ENCODE measurements around the gene CHP2.

Gene CHP2

GRCh38 chr16:23807028-23807427, 52.2 kb downstream of the CHP2 start:
- no peak overlapping the region for H3K27ac ChIP-seq (ENCODE audit: low read depth, low read length)
- H3K27me3 ChIP-seq (ENCODE audit: control insufficient read depth, insufficient read depth, low read length), result peaks cover 24% of the 10 kb centered on the region
- H3K4me1 ChIP-seq (ENCODE audit: control insufficient read depth, insufficient read depth, low read length), result no peaks in the 10 kb centered on the region
- no peak overlapping the region for H3K4me3 ChIP-seq (ENCODE audit: low read depth, low read length)
- H3K9ac ChIP-seq (ENCODE audit: low read length), result no peak overlapping the region
- no peaks in the 10 kb centered on the region for H3K9me3 ChIP-seq (ENCODE audit: control insufficient read depth, insufficient read depth, low read depth, low read length)
- no peaks in the 10 kb centered on the region for H3K36me3 ChIP-seq (ENCODE audit: control insufficient read depth, insufficient read depth, low read length)

All from HUES6 (cell line).